ENCODE measurements around the gene CWC25. TPM values are rescaled to one million over a fixed set of nuclear protein-coding genes. Genes with fewer than 3 reads are reported as not detected.

CWC25 gene
- polyA plus RNA-seq, 1 donor (not counting 4 experiments of a cell fraction or from before 2014, with no cell fraction given) = 14.9 TPM

DNA sequence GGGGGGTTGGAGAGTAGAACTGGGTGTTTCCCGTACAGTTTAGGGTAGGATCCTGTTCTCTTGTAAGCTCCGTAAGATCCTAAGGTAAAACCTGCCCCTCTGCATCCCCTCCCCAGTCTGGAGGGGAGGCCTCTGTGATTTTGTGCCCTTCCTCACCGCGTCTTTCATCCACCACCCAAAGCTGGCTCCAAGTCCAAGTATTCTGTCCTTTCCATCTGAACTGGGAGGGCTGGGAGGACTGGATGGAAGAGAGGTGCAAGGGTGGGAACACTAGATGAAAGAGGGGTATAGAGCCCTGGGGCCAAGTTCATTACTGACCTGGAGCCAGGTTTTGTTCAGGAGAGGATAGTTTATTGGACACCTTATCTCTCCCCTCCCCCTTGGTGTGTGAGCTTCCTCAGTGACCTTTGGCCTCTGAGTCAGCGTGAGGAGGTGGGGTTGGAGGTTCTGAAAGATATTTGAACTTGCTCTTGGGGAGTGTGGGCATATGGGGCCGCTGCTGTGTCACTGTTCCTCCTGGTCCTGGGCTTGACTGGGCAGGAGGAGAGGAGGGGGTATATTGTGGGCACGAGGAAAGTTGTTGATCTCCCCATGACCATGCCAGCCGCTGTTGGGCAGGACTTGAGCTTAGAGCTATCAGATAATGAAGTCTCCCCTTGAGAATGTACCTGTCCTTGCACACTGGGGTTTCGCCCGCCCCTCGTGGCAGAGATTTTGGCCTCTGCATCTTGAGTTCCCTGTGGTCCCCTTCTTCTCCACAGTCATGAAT is 46.3 kb upstream of the CWC25 start:
- no peaks in the 10 kb centered on the region for H3K27me3 ChIP-seq (ENCODE audit: control insufficient read depth, extremely low read depth, insufficient read depth, low read length)
- peak overlapping the region; percentile 99 for H3K4me2 ChIP-seq (ENCODE audit: control insufficient read depth, extremely low read depth, insufficient read depth, low read depth, low read length)
- H3K4me3 ChIP-seq (ENCODE audit: control insufficient read depth in 2 of 3, extremely low read depth in 1 of 3, insufficient read depth in 2 of 3, low read depth in 1 of 3, low read length in 3 of 3) = peak overlapping the region; percentile 82 to 87 (median 84)
- DNase-seq (ENCODE audit: low read depth, low spot score) (no peak), FAIRE-seq (peak; percentile 87)
- dilution Hi-C loops (cut with MboI; ENCODE audit: extremely low pct_ligation_motif_present, low sequenced_read_pairs) = no loop called here
- peak overlapping the region; percentile 72 for H3K27ac ChIP-seq (ENCODE audit: control insufficient read depth, insufficient read depth, low read length)
- no peak for TF ChIP-seq EZH2 (IDR thresholded peaks at IDR 0.05; ENCODE audit: low read length)
- TF ChIP-seq, protein P1, sequence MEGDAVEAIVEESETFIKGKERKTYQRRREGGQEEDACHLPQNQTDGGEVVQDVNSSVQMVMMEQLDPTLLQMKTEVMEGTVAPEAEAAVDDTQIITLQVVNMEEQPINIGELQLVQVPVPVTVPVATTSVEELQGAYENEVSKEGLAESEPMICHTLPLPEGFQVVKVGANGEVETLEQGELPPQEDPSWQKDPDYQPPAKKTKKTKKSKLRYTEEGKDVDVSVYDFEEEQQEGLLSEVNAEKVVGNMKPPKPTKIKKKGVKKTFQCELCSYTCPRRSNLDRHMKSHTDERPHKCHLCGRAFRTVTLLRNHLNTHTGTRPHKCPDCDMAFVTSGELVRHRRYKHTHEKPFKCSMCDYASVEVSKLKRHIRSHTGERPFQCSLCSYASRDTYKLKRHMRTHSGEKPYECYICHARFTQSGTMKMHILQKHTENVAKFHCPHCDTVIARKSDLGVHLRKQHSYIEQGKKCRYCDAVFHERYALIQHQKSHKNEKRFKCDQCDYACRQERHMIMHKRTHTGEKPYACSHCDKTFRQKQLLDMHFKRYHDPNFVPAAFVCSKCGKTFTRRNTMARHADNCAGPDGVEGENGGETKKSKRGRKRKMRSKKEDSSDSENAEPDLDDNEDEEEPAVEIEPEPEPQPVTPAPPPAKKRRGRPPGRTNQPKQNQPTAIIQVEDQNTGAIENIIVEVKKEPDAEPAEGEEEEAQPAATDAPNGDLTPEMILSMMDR (optimal IDR thresholded peaks at IDR 0.05 in 1 of 3, IDR thresholded peaks at IDR 0.05 in 1 of 3, conservative IDR thresholded peaks at IDR 0.05 in 1 of 3; ENCODE audit: extremely low read depth in 1 of 3, insufficient read depth in 2 of 3, low read length in 3 of 3) = peak in 2 of 3 experiments; percentile 20 to 68
- no peaks in the 10 kb centered on the region for H3K9me3 ChIP-seq (ENCODE audit: control insufficient read depth, low read depth, low read length)
- peaks cover 61% of the 10 kb centered on the region for H3K4me1 ChIP-seq (ENCODE audit: control insufficient read depth, extremely low read depth, insufficient read depth, low read length)
- H3K9me1 ChIP-seq (ENCODE audit: control insufficient read depth, extremely low read depth, insufficient read depth, low read length) = peaks cover 2% of the 10 kb centered on the region
- H3K9ac ChIP-seq (ENCODE audit: control insufficient read depth, extremely low read depth, insufficient read depth, low read length) = peak overlapping the region; percentile 88
- peaks cover 26% of the 10 kb centered on the region for H4K20me1 ChIP-seq (ENCODE audit: control insufficient read depth, extremely low read depth, insufficient read depth, low read length)
- H3K79me2 ChIP-seq (ENCODE audit: control insufficient read depth, insufficient read depth, low read length) = peaks cover 62% of the 10 kb centered on the region
- no peak overlapping the region for H2AFZ ChIP-seq (ENCODE audit: control insufficient read depth, low read length)
- H3K36me3 ChIP-seq (ENCODE audit: control insufficient read depth in 2 of 2, extremely low read depth in 1 of 2, insufficient read depth in 2 of 2, low read length in 2 of 2) = peaks cover 14 to 21% of the 10 kb centered on the region in 2 experiments

DNA sequence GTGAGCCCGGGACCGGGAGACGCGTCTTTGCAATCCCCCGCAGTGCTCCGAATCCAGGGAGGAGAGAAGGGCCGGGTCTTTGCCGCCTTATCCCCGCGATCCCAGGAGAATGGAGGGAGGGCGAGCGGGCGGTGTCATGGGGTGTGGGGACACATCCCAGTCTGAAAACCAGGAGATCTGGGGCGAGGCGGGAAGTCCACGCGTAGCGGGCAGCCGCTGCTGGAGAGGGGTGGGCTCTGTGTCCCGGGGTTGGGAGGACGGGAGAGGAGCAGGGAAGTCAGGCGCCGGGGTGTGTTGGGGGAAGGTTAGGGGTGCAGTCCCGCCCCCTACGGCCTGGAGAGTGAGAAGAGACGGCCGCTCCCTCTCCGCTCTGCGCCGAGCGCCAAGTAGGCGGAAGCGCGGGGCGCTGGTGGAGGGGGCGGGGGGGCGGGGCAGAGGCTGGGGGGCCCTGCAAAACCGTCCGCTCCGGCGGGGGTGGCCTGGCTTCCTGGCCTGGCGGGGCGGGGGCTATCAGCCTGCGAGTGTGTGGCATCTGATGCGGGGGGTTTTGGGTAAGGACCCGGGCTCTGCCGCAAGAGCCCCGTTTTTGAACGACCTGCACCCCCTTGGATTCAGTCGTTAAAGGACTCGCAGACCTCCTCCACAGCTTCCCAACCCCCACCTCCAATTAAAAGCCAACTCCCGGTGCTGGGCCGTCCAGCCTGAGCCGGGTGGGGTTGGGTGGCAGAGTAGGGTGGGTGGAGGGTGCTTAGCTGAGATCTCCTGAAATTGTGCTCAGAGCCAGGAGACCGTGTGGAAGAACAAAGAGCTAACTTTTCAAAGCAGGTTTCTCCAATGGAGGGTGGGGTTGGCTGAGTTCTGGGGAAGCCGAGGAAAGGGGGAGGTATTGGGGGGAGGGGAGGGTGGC is 45.4 kb upstream of the CWC25 start:
- DNase-seq (ENCODE audit: low read depth, low spot score) = no peak
- H3K9ac ChIP-seq (ENCODE audit: control insufficient read depth, extremely low read depth, insufficient read depth, low read length) = peak overlapping the region; percentile 88
- no peaks in the 10 kb centered on the region for H3K9me3 ChIP-seq (ENCODE audit: control insufficient read depth, low read depth, low read length)
- no peaks in the 10 kb centered on the region for H3K27me3 ChIP-seq (ENCODE audit: control insufficient read depth, extremely low read depth, insufficient read depth, low read length)
- H3K27ac ChIP-seq (ENCODE audit: control insufficient read depth, insufficient read depth, low read length) = peak overlapping the region; percentile 81
- peaks cover 26% of the 10 kb centered on the region for H4K20me1 ChIP-seq (ENCODE audit: control insufficient read depth, extremely low read depth, insufficient read depth, low read length)
- H2AFZ ChIP-seq (ENCODE audit: control insufficient read depth, low read length) = peak overlapping the region; percentile 71
- no peak for FAIRE-seq
- peak overlapping the region; percentile 87 to 95 (median 87) for H3K4me3 ChIP-seq (ENCODE audit: control insufficient read depth in 2 of 3, extremely low read depth in 1 of 3, insufficient read depth in 2 of 3, low read depth in 1 of 3, low read length in 3 of 3)
- peaks cover 14 to 18% of the 10 kb centered on the region in 2 experiments for H3K36me3 ChIP-seq (ENCODE audit: control insufficient read depth in 2 of 2, extremely low read depth in 1 of 2, insufficient read depth in 2 of 2, low read length in 2 of 2)
- H3K4me1 ChIP-seq (ENCODE audit: control insufficient read depth, extremely low read depth, insufficient read depth, low read length) = peaks cover 57% of the 10 kb centered on the region
- TF ChIP-seq, protein P1 (optimal IDR thresholded peaks at IDR 0.05 in 1 of 3, IDR thresholded peaks at IDR 0.05 in 1 of 3, conservative IDR thresholded peaks at IDR 0.05 in 1 of 3; ENCODE audit: extremely low read depth in 1 of 3, insufficient read depth in 2 of 3, low read length in 3 of 3) = no peak
- TF ChIP-seq EZH2 (IDR thresholded peaks at IDR 0.05; ENCODE audit: low read length) = no peak
- peaks cover 55% of the 10 kb centered on the region for H3K79me2 ChIP-seq (ENCODE audit: control insufficient read depth, insufficient read depth, low read length)
- peaks cover 2% of the 10 kb centered on the region for H3K9me1 ChIP-seq (ENCODE audit: control insufficient read depth, extremely low read depth, insufficient read depth, low read length)
- peak overlapping the region; percentile 99 for H3K4me2 ChIP-seq (ENCODE audit: control insufficient read depth, extremely low read depth, insufficient read depth, low read depth, low read length)
- dilution Hi-C loops (cut with MboI; ENCODE audit: extremely low pct_ligation_motif_present, low sequenced_read_pairs) = no loop called here
